ENCODE measurements around the gene MSL2. TPM values are rescaled to one million over a fixed set of nuclear protein-coding genes. Genes with fewer than 3 reads are reported as not detected.

Gene MSL2
- total and polyA plus RNA-seq, 3 donors from 2014 or later: 33.9 to 56.9 (median 48.7) TPM

DNA sequence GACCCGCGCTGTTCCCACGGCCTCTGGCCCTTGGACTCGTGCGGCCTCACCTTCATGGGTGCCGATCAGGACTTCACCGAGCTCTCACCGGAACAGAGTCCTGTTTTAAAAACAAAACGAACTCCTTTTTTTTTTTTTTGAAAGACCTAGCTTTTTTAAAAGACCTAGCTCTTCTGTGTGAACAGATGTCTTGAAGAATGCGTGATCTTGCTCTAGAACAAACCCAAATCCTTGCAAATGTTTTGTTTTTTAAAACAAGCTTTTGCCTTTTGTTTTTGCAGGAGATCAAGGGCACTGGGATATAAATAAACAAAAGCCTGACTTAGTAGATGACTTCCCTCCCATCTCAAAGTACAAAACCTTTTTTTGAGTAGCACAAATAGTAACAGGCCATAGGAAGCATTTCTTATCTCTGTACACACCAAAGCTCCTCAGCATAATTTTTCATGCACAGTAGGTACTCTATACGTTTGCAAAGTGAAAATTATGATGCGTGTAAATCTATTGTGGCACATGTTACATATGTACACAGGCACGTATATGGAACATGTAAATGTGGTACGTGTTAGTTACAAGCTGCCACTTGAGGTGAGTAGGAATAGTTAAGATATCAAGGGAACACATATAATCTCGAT lies 1.1 kb upstream of the MSL2 start:
- no peaks in the 10 kb centered on the region for H3K9me3 ChIP-seq
- no peaks in the 10 kb centered on the region for H3K27me3 ChIP-seq
- no peak for TF ChIP-seq POLR2A (IDR thresholded peaks at IDR 0.05)
- TF ChIP-seq, protein P1, sequence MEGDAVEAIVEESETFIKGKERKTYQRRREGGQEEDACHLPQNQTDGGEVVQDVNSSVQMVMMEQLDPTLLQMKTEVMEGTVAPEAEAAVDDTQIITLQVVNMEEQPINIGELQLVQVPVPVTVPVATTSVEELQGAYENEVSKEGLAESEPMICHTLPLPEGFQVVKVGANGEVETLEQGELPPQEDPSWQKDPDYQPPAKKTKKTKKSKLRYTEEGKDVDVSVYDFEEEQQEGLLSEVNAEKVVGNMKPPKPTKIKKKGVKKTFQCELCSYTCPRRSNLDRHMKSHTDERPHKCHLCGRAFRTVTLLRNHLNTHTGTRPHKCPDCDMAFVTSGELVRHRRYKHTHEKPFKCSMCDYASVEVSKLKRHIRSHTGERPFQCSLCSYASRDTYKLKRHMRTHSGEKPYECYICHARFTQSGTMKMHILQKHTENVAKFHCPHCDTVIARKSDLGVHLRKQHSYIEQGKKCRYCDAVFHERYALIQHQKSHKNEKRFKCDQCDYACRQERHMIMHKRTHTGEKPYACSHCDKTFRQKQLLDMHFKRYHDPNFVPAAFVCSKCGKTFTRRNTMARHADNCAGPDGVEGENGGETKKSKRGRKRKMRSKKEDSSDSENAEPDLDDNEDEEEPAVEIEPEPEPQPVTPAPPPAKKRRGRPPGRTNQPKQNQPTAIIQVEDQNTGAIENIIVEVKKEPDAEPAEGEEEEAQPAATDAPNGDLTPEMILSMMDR (IDR thresholded peaks at IDR 0.05): no peak
- H3K27ac ChIP-seq: peak overlapping the region; percentile 99 to 100
- H3K4me1 ChIP-seq: peaks cover 13% of the 10 kb centered on the region
- DNase-seq: no peak
- H3K4me3 ChIP-seq: peak overlapping the region; percentile 93 to 94
- WGBS, 2 donors: 9 to 11% methylated on average over 15 of the region's 15 CpGs
- no peaks in the 10 kb centered on the region for H3K36me3 ChIP-seq (ENCODE audit: low read depth, missing control alignments)
- intact Hi-C loops (cut with DNase I; ENCODE audit: low total_unique reads): loop anchor here (5.0 to 10.0 kb wide), 2 partner anchors 55 to 122 kb away; partner anchors contain the start of gene PCCB

DNA sequence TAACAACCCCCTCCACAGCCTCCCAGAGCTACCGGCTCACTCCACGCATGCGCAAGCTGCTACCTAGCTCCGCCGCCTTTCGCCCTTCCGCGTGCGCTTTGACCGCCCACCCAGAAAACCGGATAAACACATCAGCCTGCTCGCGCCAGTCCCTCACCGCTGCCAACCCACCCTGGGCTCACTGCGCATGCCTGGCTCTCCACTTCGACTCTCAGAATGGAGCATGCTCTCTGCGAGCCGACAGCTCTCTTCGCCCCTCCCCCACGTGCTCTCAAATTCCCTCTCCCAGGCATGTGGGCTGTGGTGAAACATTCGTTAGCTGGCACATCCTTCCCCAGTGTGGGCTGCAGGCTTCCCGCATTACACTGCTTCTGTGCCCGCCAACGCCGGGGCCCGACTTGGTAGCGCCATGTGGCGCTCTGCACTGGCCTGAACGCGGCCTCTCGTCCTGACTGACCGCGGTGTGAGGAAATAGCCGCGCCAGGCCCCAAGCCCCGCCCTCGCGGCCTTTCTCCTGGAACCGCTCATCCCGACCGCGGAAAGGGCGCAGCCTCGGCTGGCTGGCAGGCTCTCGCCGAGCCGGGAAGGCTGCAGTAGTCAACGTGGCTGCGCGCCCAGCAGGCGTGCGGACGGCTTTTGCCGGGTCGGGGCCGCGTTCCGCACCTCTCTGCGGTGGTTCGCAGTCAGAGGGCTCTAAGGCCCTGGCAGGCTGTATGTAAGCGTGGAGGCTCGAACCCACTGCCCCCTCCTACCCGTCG lies 445 bp upstream of the MSL2 start:
- Histone ChIP-seq H3K36me3 (ENCODE audit: low read depth, missing control alignments) (no peaks in the 10 kb centered on the region), H3K9me3 (no peaks in the 10 kb centered on the region), H3K4me3 (peak overlapping the region; percentile 93 to 94), H3K27ac (peak overlapping the region; percentile 99 to 100), H3K27me3 (no peaks in the 10 kb centered on the region), H3K4me1 (peaks cover 16% of the 10 kb centered on the region)
- WGBS, 2 donors: 0 to 1% methylated on average over 33 to 61 of the region's 64 CpGs
- peak; percentile 98 for DNase-seq
- intact Hi-C loops (cut with DNase I; ENCODE audit: low total_unique reads): loop anchor here (5.0 to 10.0 kb wide), 2 partner anchors 56 to 122 kb away; partner anchors contain the start of gene PCCB
- TF ChIP-seq, protein P1 (IDR thresholded peaks at IDR 0.05): no peak
- no peak for TF ChIP-seq POLR2A (IDR thresholded peaks at IDR 0.05)

DNA sequence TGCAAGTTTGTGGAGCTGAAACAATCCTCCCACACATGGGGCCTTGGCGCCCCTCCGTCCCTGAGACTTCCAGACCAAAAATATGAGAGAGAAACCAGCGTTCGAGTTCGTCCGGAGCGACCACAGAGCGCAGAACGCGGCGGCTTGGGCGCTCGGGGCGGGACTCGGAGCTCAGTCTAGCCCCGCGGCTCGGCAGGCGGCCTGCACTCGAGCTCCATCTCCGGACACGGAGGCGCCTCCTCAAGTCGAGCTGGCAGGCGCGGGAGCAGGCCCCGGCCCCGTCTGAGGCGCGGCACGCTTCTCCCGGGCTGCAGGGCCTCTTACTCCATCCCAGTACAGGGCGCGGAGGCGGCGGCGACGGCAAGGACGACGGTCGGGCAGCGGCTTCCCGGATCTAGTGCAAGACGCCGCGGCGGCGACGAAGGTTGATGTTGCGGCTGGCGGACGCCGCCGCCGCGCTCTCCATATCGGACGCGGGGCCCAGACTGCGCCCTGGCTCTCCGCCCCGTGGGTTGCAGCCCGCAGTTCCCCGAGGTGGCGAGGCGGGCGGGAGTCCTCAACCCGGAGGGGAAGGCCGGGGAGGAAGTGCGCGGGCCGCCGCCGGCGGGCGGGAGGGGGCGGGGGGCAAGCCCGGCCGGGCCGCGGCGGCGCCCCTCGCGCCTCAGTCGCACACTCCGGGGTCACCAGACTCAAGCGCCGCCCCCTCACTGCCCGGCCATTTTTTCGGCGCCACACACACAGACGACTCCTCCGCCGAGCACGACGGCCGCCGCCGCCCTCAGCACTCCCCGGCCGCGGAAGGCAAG lies 674 bp downstream of the MSL2 start:
- intact Hi-C loops (cut with DNase I; ENCODE audit: low total_unique reads): loop anchor here (5.0 to 10.0 kb wide), 2 partner anchors 57 to 121 kb away; partner anchors contain the start of gene PCCB
- no peaks in the 10 kb centered on the region for H3K36me3 ChIP-seq (ENCODE audit: low read depth, missing control alignments)
- H3K4me1 ChIP-seq: peaks cover 28% of the 10 kb centered on the region
- peak overlapping the region; percentile 93 to 94 for H3K4me3 ChIP-seq
- WGBS, 2 donors: 0% methylated on average over 6 to 50 of the region's 103 CpGs
- peak; percentile 81 for DNase-seq
- H3K27me3 ChIP-seq: no peaks in the 10 kb centered on the region
- no peaks in the 10 kb centered on the region for H3K9me3 ChIP-seq
- peak overlapping the region; percentile 99 to 100 for H3K27ac ChIP-seq
- TF ChIP-seq, protein P1 (IDR thresholded peaks at IDR 0.05): no peak
- no peak for TF ChIP-seq POLR2A (IDR thresholded peaks at IDR 0.05)

DNA sequence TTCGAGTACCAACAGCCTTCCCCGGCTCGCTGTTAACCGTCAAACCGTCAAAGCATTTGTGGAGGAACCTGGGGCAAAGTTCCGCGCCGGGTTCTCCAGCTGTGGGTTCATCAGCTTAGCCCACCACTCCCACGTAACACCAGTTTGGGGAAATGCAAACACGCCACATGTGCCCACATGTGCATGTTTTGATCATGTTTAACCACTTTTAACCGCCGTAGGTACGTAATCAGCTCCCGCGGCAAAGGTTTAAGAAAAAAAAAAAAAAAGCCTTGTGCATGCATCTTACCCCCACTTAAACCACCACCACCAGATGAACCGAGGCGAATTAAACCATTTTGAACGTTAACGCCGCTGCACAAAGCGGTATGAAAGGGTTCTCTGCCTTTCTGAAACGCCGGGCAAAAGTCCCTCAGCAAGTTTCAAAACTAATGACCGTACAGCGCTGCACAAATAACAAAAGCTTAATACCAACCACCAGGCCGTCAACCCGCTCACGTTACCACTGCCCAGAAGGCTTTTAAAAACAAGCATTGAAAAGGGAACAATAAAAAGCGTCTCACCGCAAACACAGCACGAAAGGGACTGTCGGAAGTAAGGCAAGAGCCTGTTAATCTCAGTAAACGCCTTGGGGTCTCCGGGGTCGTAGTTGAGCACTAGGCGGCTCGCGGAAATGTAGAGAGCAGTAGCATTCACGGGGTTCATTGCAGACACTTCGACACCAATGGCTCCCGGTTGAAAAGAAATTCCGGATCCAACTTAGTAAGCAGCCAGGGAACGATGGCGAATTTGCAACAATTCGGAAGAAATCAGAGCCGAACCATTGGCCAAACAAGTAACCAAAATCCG lies 1.5 kb downstream of the MSL2 start:
- peak overlapping the region; percentile 93 to 94 for H3K4me3 ChIP-seq
- no peaks in the 10 kb centered on the region for H3K36me3 ChIP-seq (ENCODE audit: low read depth, missing control alignments)
- DNase-seq: peak; percentile 67
- TF ChIP-seq, protein P1 (IDR thresholded peaks at IDR 0.05): no peak
- no peak for TF ChIP-seq POLR2A (IDR thresholded peaks at IDR 0.05)
- peak overlapping the region; percentile 99 to 100 for H3K27ac ChIP-seq
- intact Hi-C loops (cut with DNase I; ENCODE audit: low total_unique reads): loop anchor here (5.0 to 10.0 kb wide), 3 partner anchors 58 to 558 kb away; partner anchors contain the start of genes PCCB and STAG1
- WGBS, 2 donors: 0 to 1% methylated on average over 47 of the region's 47 CpGs
- H3K27me3 ChIP-seq: no peaks in the 10 kb centered on the region
- H3K4me1 ChIP-seq: peaks cover 34% of the 10 kb centered on the region
- no peaks in the 10 kb centered on the region for H3K9me3 ChIP-seq

Measured in testis (tissue), 3 donors.